Measurements from ENCODE around the gene MAN2A2. TPM values are rescaled to one million over a fixed set of nuclear protein-coding genes. Genes with fewer than 3 reads are reported as not detected.

MAN2A2 gene
- total RNA-seq: 100 to 1,000 TPM; 174 to 183 TPM

DNA sequence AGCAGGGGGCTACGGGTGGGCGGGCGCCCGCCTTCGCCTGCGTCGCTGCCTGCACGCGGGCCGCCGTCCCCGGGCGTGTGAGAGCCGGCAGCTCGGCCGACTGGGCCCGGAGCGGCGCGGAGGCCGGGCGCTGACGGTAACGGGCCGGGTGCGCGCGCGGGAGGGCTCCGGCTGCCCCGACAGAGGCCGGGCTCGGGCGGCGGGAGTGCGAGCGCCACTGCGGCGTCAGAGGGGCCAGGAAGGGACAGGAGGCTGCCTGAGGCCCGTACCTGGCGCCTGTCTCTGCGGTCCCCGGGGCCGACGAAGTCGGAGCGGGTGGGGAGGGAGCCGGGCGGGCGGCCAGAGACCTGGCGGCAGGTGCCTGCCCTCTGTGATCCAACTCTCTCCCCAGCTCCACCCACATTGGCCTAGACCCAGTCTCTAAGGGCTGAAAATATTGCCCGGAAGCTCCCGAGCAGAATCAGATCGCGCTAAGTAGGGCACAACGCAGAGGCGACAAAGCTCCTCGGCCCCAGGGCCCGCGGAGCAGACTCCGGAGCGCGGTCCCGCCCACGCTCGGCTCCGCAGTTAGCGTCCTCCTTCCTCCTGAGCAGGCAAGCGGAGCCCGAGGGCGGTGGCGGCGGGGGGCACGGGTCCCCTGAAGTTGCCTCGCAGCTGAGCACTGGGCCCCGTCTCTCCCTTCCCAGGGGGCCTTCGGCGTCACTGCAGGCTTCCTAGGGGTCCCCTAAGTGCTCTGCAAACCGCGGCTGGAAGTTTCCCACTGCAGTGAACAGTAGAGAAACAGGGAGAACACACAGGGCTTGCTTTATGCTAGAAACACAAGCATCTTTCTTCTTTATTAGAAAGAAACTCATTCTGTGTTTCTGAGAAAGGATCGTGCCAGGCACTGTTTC, at the start of gene MAN2A2:
MAN2A2 (plus strand) TSS at position 463 of the 893 bp plus-strand sequence. CDS start 906 bp downstream, outside the sequence.
- Mint-ChIP-seq H3K36me3 (peaks cover 35% of the 10 kb centered on the region), H3K4me3 (peak within 1 kb of the TSS; percentile 87), H3K27ac (peak within 1 kb of the TSS; percentile 91), H3K4me1 (peaks cover 39% of the 10 kb centered on the region), H3K9me3 (ENCODE audit: low read depth) (no peaks in the 10 kb centered on the region), H3K27me3 (no peaks in the 10 kb centered on the region)
- CTCF ChIA-PET: interaction anchor here (0.7 to 9.5 kb wide), 25 partner anchors 10 to 584 kb away, joined by 3 to 181 read pairs (median 3); partner anchors contain the start of genes BLM, HDDC3 and UNC45A
- peak; percentile 70 for ATAC-seq
- peak; percentile 82 for DNase-seq

DNA sequence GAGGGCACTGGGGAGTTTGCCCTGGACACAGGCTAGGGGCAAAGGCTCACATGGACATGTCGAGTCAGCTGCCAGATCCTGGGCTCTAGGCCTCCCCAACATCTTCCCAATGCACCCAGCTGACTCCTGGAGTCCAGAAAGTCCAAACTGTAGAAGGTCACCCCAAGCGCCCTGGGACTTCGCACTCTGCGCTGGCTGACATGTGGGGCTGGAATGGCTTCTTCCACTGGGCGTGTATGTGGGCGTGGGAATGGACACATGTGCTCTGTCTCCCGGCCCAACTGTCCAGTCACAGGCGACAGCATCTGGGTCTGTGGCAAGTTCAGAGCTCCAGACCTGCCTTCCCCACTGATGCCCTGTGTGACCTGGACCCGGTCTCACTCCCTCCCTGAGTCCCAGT, 48.0 kb upstream of the MAN2A2 start:
- H3K4me1 Mint-ChIP-seq: peaks cover 88% of the 10 kb centered on the region
- H3K9me3 Mint-ChIP-seq (ENCODE audit: low read depth): no peaks in the 10 kb centered on the region
- no peak for ATAC-seq
- H3K4me3 Mint-ChIP-seq: no peak overlapping the region
- no peaks in the 10 kb centered on the region for H3K27me3 Mint-ChIP-seq
- H3K27ac Mint-ChIP-seq: peak overlapping the region; percentile 98
- CTCF ChIA-PET: interaction anchor here (0.8 to 4.8 kb wide), 8 partner anchors 10 to 76 kb away, joined by 3 to 26 read pairs (median 4); partner anchors contain the start of gene HDDC3
- no peak for DNase-seq
- peaks cover 24% of the 10 kb centered on the region for H3K36me3 Mint-ChIP-seq

DNA sequence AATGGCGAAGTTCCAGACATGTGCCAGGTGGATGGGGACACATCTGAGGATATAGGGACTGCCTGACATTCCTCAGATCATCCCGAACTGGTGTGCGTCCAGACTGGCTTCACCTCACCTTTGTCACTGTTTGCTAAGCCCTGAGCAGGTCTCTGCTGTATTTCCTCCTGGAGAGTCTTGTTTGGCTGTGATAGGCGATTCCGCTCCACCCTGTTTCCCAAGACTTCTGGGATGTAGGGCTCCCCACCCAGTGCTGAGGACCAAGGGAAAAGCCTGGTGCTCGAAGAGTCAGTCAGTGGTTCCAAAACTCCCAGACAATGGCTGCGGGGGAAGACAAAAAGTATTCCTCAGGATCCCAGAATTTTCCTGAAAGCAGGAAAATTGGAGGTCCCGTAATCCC, 45.8 kb upstream of the MAN2A2 start:
- no peaks in the 10 kb centered on the region for H3K27me3 Mint-ChIP-seq
- peaks cover 79% of the 10 kb centered on the region for H3K4me1 Mint-ChIP-seq
- DNase-seq (no peak), ATAC-seq (no peak)
- no peak overlapping the region for H3K4me3 Mint-ChIP-seq
- no peaks in the 10 kb centered on the region for H3K9me3 Mint-ChIP-seq (ENCODE audit: low read depth)
- H3K27ac Mint-ChIP-seq: peak overlapping the region; percentile 66
- CTCF ChIA-PET: interaction anchor here (0.9 to 1.1 kb wide), 2 partner anchors 11 to 13 kb away, joined by 3 to 4 read pairs; partner anchors contain the start of gene FURIN
- peaks cover 17% of the 10 kb centered on the region for H3K36me3 Mint-ChIP-seq

DNA sequence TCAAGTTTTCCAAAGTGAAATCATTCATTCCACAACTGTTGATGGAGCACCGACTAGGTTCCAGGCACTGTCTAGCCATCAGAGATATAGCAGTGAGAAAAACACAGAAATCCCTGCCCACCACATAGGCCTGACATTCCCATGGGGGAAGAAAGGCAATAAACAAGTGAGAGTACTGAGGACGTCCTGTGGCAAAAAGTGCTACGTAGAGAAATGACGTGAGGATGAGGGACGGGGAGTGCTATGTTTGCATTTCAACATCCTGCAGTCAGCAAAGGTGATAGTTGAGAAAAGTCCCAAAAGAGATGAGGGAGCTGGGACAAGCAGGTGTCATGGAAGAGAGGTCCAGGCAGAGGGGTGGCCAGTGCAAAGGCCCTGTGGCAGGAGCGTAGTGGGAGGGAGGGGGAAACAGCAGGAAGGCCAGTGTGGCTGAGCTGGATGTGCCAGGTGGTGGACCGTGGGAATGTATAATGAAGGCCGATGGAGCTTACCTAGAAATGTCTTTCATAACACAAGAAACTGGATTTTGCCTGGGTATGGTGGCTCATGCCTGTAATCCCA, 45.1 kb upstream of the MAN2A2 start:
- H3K4me3 Mint-ChIP-seq: no peak overlapping the region
- no peak for ATAC-seq
- CTCF ChIA-PET: interaction anchor here (0.8 to 1.2 kb wide), 5 partner anchors 10 to 140 kb away, joined by 3 to 4 read pairs (median 3); partner anchors contain the start of gene FURIN
- H3K36me3 Mint-ChIP-seq: peaks cover 16% of the 10 kb centered on the region
- DNase-seq: no peak
- no peaks in the 10 kb centered on the region for H3K27me3 Mint-ChIP-seq
- H3K4me1 Mint-ChIP-seq: peaks cover 78% of the 10 kb centered on the region
- no peaks in the 10 kb centered on the region for H3K9me3 Mint-ChIP-seq (ENCODE audit: low read depth)
- H3K27ac Mint-ChIP-seq: peak overlapping the region; percentile 66

DNA sequence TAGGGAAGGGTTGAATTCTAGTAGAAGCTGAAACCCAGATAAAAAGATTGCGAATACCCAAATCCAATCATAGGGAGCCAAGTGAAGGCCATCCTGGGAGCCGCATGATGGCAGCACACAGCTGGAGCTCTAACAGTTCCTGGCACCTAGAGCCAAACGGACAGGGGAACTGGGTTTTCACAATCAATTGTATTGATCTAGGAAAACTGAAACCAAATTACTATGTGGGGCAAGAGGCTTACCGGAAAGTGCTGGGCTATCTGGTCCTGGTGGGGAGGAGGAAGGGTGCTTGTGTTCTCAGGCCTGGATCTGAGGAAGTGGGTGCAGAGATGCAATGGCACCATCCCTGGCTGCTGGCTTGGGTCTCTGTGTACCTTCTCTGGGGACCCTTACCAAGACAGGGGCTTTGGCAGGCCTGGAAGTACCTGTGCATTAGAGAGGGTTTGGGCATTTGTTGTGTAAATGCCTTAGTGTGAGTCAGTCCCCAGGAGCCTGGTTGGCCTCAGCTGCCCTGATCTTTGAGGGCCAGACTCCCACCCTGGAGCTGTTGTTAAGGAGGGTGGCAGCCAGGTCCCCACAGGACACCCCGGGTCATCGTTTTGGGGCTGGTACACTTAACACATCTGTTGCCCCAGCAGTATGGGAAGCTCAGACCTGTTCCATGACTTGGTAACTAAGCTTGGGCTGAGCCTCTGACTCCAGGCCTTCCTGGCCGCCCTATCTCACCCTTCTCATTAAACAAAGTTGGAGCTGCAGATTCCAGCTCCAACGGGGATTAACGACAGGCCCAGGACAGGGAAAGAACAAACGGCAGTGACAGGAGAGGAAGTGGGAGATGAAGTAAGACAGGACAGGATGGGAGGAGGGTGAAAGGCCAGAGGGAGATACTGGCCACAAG, 43.6 kb upstream of the MAN2A2 start:
- no peak for DNase-seq

DNA sequence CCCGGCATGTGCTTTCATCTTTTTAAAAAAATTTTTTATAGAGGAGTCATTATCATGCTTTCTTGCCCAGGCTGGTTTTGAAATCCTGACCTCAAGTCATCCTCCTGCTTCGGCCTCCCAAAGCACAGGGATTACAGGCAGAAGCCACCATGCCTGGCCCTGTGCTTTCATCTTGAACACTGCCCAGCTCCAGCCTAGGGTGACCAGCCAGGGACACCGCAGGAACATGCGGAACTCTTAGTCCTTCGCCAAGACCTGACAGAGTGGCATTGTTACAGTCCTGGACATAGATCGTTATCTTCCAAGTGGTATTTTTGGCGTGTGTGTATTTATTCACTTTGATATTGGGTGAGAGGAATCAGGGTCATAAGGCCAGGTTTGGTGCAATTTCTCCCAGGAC, 42.7 kb upstream of the MAN2A2 start:
- no peak for DNase-seq
- H3K9me3 Mint-ChIP-seq (ENCODE audit: low read depth): no peaks in the 10 kb centered on the region
- ATAC-seq: no peak
- CTCF ChIA-PET: no interaction called here
- H3K4me3 Mint-ChIP-seq: no peak overlapping the region
- H3K27me3 Mint-ChIP-seq: no peaks in the 10 kb centered on the region
- H3K4me1 Mint-ChIP-seq: peaks cover 67% of the 10 kb centered on the region
- H3K27ac Mint-ChIP-seq: no peak overlapping the region
- H3K36me3 Mint-ChIP-seq: peaks cover 6% of the 10 kb centered on the region

More for the DNA sequence above, 43.6 kb upstream of the MAN2A2 start:
- peak overlapping the region; percentile 79 for H3K27ac Mint-ChIP-seq
- ATAC-seq: no peak
- H3K9me3 Mint-ChIP-seq (ENCODE audit: low read depth): no peaks in the 10 kb centered on the region
- H3K27me3 Mint-ChIP-seq: no peaks in the 10 kb centered on the region
- H3K4me1 Mint-ChIP-seq: peaks cover 76% of the 10 kb centered on the region
- H3K36me3 Mint-ChIP-seq: peaks cover 9% of the 10 kb centered on the region
- no peak overlapping the region for H3K4me3 Mint-ChIP-seq
- CTCF ChIA-PET: interaction anchor here (0.7 to 1.4 kb wide), 6 partner anchors 9 to 141 kb away, joined by 3 to 4 read pairs (median 3); partner anchors contain the start of gene FURIN

DNA sequence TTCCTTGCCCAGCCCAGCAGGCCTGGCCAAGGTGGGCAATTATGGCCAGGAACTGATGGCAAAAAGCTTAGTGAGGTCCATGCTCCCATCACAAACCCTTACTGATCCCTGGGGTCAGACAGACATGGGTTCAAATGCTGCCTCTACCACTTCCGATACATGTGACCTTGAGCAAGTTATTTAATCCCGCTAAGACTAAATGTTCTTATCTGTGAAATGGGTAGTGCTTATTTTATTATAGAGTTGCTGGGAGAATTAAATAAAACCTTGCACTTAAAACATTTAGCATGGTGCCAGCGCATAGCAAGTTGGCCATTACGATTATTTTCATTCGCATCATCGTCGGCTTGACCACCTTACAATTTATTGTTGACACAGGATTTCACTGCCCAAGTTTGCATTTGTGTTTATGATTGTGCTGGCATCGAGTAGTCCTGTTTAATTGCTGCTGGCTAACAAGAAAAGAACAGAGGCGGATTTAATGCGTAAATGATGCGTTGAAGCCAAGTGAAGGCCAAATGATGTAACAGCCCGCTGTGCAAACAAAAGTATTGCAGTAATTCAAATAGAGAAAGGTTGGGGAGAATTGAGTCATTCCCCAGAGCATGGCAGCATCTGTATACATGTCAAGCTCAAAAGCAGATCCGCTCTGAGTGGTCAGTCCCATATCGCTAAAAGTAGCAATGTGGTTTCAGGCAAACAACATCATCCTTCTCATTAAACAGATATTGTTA, 42.0 kb upstream of the MAN2A2 start:
- DNase-seq (no peak), ATAC-seq (no peak)
- Mint-ChIP-seq H3K9me3 (ENCODE audit: low read depth) (no peaks in the 10 kb centered on the region), H3K4me3 (no peak overlapping the region), H3K36me3 (peaks cover 6% of the 10 kb centered on the region), H3K4me1 (peaks cover 64% of the 10 kb centered on the region), H3K27ac (no peak overlapping the region), H3K27me3 (no peaks in the 10 kb centered on the region)
- CTCF ChIA-PET: no interaction called here

DNA sequence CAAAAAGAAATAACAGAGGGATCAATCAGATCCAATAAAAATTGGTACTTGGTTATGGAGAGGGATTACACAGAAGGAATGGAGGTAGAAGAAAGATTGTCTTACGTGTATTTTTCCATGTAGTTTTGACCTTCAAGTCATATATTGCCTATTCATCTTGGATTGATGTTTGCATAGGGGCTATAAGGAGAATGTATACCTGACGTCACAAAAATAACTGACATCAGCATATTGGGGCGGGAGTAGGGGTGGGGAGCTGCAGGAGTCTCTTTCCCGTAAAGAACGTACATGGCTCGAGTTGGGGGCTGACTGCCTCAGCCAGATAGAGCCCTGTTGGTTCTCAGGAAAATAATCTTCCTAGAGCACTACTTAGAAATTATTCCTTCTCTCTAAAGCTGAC, 40.6 kb upstream of the MAN2A2 start:
- CTCF ChIA-PET: interaction anchor here (1.6 kb wide), 1 partner anchor 48 kb away, joined by 3 read pairs; no protein-coding TSS in a partner anchor

DNA sequence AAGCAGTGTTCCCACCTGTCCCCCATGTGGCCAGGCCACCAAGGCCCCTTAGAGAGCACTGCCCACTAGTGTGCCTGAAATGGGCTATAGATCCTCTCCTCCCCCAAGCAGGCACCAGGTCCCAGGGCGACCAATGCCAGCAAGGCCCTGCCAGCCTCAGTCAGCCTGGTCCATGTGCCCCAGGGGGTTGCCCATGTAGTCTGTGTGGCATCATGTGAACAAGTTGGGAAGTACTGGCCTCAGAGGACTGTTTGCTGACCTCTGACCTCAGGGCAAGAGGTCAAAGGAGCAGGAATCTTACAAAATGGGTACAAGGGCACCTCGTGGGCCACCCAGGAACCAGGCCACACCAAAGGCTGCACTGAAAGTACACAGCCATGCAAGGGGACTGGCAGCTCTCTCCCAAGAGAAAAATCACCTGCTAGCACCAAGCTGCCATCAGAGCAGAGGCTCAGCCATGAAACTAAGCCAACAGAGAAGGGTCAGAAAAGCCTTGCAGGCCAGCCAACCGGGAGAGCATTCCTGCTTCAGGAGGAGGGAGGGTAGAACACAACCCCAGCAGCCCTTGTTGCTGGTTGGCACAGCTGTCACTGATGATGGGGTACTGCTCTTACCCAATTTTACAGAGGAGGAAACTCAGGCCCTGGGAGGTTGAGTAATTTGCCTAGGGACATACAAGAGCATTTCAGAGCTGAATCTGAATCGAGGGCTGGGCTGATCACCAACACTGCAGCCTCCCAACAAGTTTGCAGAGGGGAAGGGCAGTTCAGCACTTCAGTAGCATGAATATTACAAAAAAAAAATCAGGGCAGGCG, 39.9 kb upstream of the MAN2A2 start:
- Mint-ChIP-seq H3K4me1 (peaks cover 54% of the 10 kb centered on the region), H3K4me3 (no peak overlapping the region), H3K9me3 (ENCODE audit: low read depth) (no peaks in the 10 kb centered on the region), H3K27me3 (no peaks in the 10 kb centered on the region), H3K36me3 (peaks cover 4% of the 10 kb centered on the region), H3K27ac (peak overlapping the region; percentile 48)
- ATAC-seq (no peak), DNase-seq (no peak)
- CTCF ChIA-PET: interaction anchor here (1.6 kb wide), 1 partner anchor 48 kb away, joined by 3 read pairs; no protein-coding TSS in a partner anchor

More for the DNA sequence above, 40.6 kb upstream of the MAN2A2 start:
- Mint-ChIP-seq H3K4me1 (peaks cover 57% of the 10 kb centered on the region), H3K27me3 (no peaks in the 10 kb centered on the region), H3K36me3 (peaks cover 6% of the 10 kb centered on the region), H3K27ac (no peak overlapping the region), H3K4me3 (no peak overlapping the region), H3K9me3 (ENCODE audit: low read depth) (no peaks in the 10 kb centered on the region)
- DNase-seq (no peak), ATAC-seq (no peak)

DNA sequence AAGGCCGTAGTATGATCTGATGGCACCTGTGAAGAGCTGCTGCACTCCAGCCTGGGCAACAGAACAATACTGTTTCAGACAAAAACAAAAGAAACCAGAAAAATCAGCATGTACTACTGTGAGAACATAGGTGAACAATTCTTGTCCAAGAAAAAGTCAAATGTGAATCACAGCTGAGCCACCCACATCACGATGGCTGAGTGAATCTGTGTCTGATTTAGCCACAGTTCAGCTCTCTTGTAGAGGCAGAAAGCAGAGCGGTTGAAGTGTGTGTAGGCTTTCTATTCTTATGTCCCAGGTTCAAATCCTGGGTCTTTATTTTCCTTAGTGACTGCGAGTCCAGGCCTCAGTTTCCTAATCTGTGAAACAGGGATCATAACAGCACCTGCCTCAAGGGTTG, 39.1 kb upstream of the MAN2A2 start:
- H3K36me3 Mint-ChIP-seq: peaks cover 4% of the 10 kb centered on the region
- ATAC-seq: no peak
- H3K27ac Mint-ChIP-seq: peak overlapping the region; percentile 48
- H3K4me1 Mint-ChIP-seq: peaks cover 61% of the 10 kb centered on the region
- H3K9me3 Mint-ChIP-seq (ENCODE audit: low read depth): no peaks in the 10 kb centered on the region
- CTCF ChIA-PET: interaction anchor here (1.6 kb wide), 1 partner anchor 49 kb away, joined by 3 read pairs; no protein-coding TSS in a partner anchor
- H3K27me3 Mint-ChIP-seq: no peaks in the 10 kb centered on the region
- H3K4me3 Mint-ChIP-seq: no peak overlapping the region
- DNase-seq: no peak

DNA sequence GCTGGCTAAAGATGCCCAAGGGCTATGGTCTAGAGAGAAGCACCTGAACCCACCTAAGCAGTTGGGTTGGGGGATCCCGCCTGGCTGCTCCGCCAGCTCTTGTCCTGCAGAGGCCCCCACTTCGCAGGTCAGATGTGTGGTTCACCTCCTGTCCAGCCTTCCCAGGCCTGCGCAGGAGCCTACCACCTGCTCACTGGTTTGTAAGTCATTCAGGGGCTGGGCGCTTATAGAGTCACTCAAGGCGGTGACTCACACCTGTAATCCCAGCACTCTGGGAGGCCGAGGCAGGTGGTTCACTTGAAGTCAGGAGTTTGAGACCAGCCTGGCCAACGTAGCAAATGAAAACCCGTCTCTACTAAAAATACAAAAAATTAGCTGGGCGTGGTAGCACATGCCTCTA, 38.6 kb upstream of the MAN2A2 start:
- no peaks in the 10 kb centered on the region for H3K9me3 Mint-ChIP-seq (ENCODE audit: low read depth)
- CTCF ChIA-PET: no interaction called here
- H3K4me3 Mint-ChIP-seq: no peak overlapping the region
- H3K27ac Mint-ChIP-seq: no peak overlapping the region
- H3K4me1 Mint-ChIP-seq: peaks cover 61% of the 10 kb centered on the region
- peaks cover 2% of the 10 kb centered on the region for H3K36me3 Mint-ChIP-seq
- H3K27me3 Mint-ChIP-seq: no peaks in the 10 kb centered on the region
- ATAC-seq (no peak), DNase-seq (no peak)
